ENCODE data around the gene DGKB.

Gene DGKB

GRCh38 chr7:14242175-14242574 lies 660.4 kb downstream of the DGKB start:
- DNase-seq = no peak
- in situ Hi-C loops (cut with HindIII; ENCODE audit: low pct_ligation_motif_present, low pct_unique_long_range_greater_than_20kb, low sequenced_read_pairs) = no loop called here

GRCh38 chr7:14236834-14237233 lies 665.7 kb downstream of the DGKB start:
- in situ Hi-C loops (cut with HindIII; ENCODE audit: low pct_ligation_motif_present, low pct_unique_long_range_greater_than_20kb, low sequenced_read_pairs) = no loop called here
- no peak for DNase-seq

GRCh38 chr7:14235056-14235455 lies 667.5 kb downstream of the DGKB start:
- in situ Hi-C loops (cut with HindIII; ENCODE audit: low pct_ligation_motif_present, low pct_unique_long_range_greater_than_20kb, low sequenced_read_pairs) = no loop called here
- no peak for DNase-seq

- in situ Hi-C loops (cut with HindIII; ENCODE audit: low pct_ligation_motif_present, low pct_unique_long_range_greater_than_20kb, low sequenced_read_pairs) = no loop called here
- DNase-seq = no peak
These were observed 668.6 kb downstream of the DGKB start for GRCh38 chr7:14233868-14234369.

GRCh38 chr7:14233076-14233867 lies 669.3 kb downstream of the DGKB start:
- peak; percentile 24 for DNase-seq
- in situ Hi-C loops (cut with HindIII; ENCODE audit: low pct_ligation_motif_present, low pct_unique_long_range_greater_than_20kb, low sequenced_read_pairs) = no loop called here

- in situ Hi-C loops (cut with HindIII; ENCODE audit: low pct_ligation_motif_present, low pct_unique_long_range_greater_than_20kb, low sequenced_read_pairs) = no loop called here
- no peak for DNase-seq
These were observed 673.5 kb downstream of the DGKB start for GRCh38 chr7:14229047-14229446.

GRCh38 chr7:14228341-14228740 lies 674.2 kb downstream of the DGKB start:
- no peak for DNase-seq
- in situ Hi-C loops (cut with HindIII; ENCODE audit: low pct_ligation_motif_present, low pct_unique_long_range_greater_than_20kb, low sequenced_read_pairs) = no loop called here

- no peak for DNase-seq
- in situ Hi-C loops (cut with HindIII; ENCODE audit: low pct_ligation_motif_present, low pct_unique_long_range_greater_than_20kb, low sequenced_read_pairs) = no loop called here
These were observed 676.4 kb downstream of the DGKB start for GRCh38 chr7:14226126-14226525.

GRCh38 chr7:14219125-14219524 lies 683.4 kb downstream of the DGKB start:
- in situ Hi-C loops (cut with HindIII; ENCODE audit: low pct_ligation_motif_present, low pct_unique_long_range_greater_than_20kb, low sequenced_read_pairs) = no loop called here
- DNase-seq = no peak

GRCh38 chr7:14218338-14218737 lies 684.2 kb downstream of the DGKB start:
- in situ Hi-C loops (cut with HindIII; ENCODE audit: low pct_ligation_motif_present, low pct_unique_long_range_greater_than_20kb, low sequenced_read_pairs) = no loop called here
- DNase-seq = no peak

GRCh38 chr7:14209896-14210484 lies 692.6 kb downstream of the DGKB start:
- no peak for DNase-seq
- in situ Hi-C loops (cut with HindIII; ENCODE audit: low pct_ligation_motif_present, low pct_unique_long_range_greater_than_20kb, low sequenced_read_pairs) = no loop called here

- DNase-seq = no peak
- in situ Hi-C loops (cut with HindIII; ENCODE audit: low pct_ligation_motif_present, low pct_unique_long_range_greater_than_20kb, low sequenced_read_pairs) = no loop called here
These were observed 694.8 kb downstream of the DGKB start for GRCh38 chr7:14207711-14208110.

GRCh38 chr7:14207138-14207537 lies 695.4 kb downstream of the DGKB start:
- peak; percentile 23 for DNase-seq
- in situ Hi-C loops (cut with HindIII; ENCODE audit: low pct_ligation_motif_present, low pct_unique_long_range_greater_than_20kb, low sequenced_read_pairs) = no loop called here

GRCh38 chr7:14206121-14206520 lies 696.4 kb downstream of the DGKB start:
- DNase-seq = no peak
- in situ Hi-C loops (cut with HindIII; ENCODE audit: low pct_ligation_motif_present, low pct_unique_long_range_greater_than_20kb, low sequenced_read_pairs) = no loop called here

- in situ Hi-C loops (cut with HindIII; ENCODE audit: low pct_ligation_motif_present, low pct_unique_long_range_greater_than_20kb, low sequenced_read_pairs) = no loop called here
- DNase-seq = no peak
These were observed 701.2 kb downstream of the DGKB start for GRCh38 chr7:14201353-14201752.

GRCh38 chr7:14199336-14199735 lies 703.2 kb downstream of the DGKB start:
- in situ Hi-C loops (cut with HindIII; ENCODE audit: low pct_ligation_motif_present, low pct_unique_long_range_greater_than_20kb, low sequenced_read_pairs) = no loop called here
- DNase-seq = no peak

GRCh38 chr7:14197280-14197679 lies 705.3 kb downstream of the DGKB start:
- DNase-seq = no peak
- in situ Hi-C loops (cut with HindIII; ENCODE audit: low pct_ligation_motif_present, low pct_unique_long_range_greater_than_20kb, low sequenced_read_pairs) = no loop called here

GRCh38 chr7:14196555-14196954 lies 706.0 kb downstream of the DGKB start:
- in situ Hi-C loops (cut with HindIII; ENCODE audit: low pct_ligation_motif_present, low pct_unique_long_range_greater_than_20kb, low sequenced_read_pairs) = no loop called here
- peak; percentile 19 for DNase-seq

GRCh38 chr7:14195871-14196270 lies 706.7 kb downstream of the DGKB start:
- in situ Hi-C loops (cut with HindIII; ENCODE audit: low pct_ligation_motif_present, low pct_unique_long_range_greater_than_20kb, low sequenced_read_pairs) = no loop called here
- DNase-seq = no peak

GRCh38 chr7:14195079-14195478 lies 707.5 kb downstream of the DGKB start:
- DNase-seq = no peak
- in situ Hi-C loops (cut with HindIII; ENCODE audit: low pct_ligation_motif_present, low pct_unique_long_range_greater_than_20kb, low sequenced_read_pairs) = no loop called here

All from ACHN (cell line).